Hepatocyte (in vitro differentiated cells): ENCODE results near the gene MTG1.

Experiments
- CTCF ChIP-seq: fragments of 200-600 bp; sonication (generic); IDR thresholded peaks from 2 replicates; pipeline ENCODE4 v1.5.1; 2016; ENCODE audit warnings: antibody characterized with exemption, mild to moderate bottlenecking; ENCODE audit not compliant: poor library complexity
- EZH2 ChIP-seq: fragments of 200-600 bp; sonication (generic); IDR thresholded peaks from 2 replicates; pipeline ENCODE4 v1.6.1; 2016; ENCODE audit warnings: antibody characterized with exemption, mild to moderate bottlenecking, borderline replicate concordance

- TF ChIP-seq CTCF (no peak), EZH2 (no peak)
These were observed 77.5 kb downstream of the MTG1 start for GRCh38 chr10:133471300-133472109.
